HepG2 (cell line): ENCODE results near the gene RDH11. TPM values are rescaled to one million over a fixed set of nuclear protein-coding genes. Genes with fewer than 3 reads are reported as not detected.

Source experiments
- ATF7-NPFF ChIP-seq: sonication (generic); formaldehyde crosslinking; IDR thresholded peaks from 2 replicates; pipeline ENCODE4 v1.8.1; 2023; ENCODE audit warnings: mild to moderate bottlenecking, low read depth, missing genetic modification reagents, moderate library complexity
- CTCF ChIP-seq: sonication (generic); formaldehyde crosslinking; IDR thresholded peaks from 2 replicates; pipeline ENCODE4 v1.5.0; 2020; ENCODE audit warnings: mild to moderate bottlenecking, missing genetic modification reagents, moderate library complexity
- FOSL2 ChIP-seq: sonication (generic); formaldehyde crosslinking; IDR thresholded peaks from 2 replicates; pipeline ENCODE4 v1.4.0; 2020; ENCODE audit warnings: missing genetic modification reagents
- FOXA3 ChIP-seq: IDR thresholded peaks from 2 replicates; pipeline ENCODE4 v1.6.1; 2016; ENCODE audit warnings: missing genetic modification reagents, missing compliant biosample characterization
- FOXJ3 ChIP-seq: sonication (generic); formaldehyde crosslinking; IDR thresholded peaks from 2 replicates; pipeline ENCODE4 v1.4.0; 2020; ENCODE audit warnings: missing genetic modification reagents, mild to moderate bottlenecking, borderline replicate concordance
- GATA4 ChIP-seq: sonication (generic); IDR thresholded peaks from 2 replicates; pipeline ENCODE4 v1.6.1; 2016; ENCODE audit warnings: antibody characterized with exemption, low read depth, borderline replicate concordance
- HDAC2 ChIP-seq: sonication (generic); formaldehyde crosslinking; IDR thresholded peaks from 2 replicates; pipeline ENCODE4 v1.4.0; 2020; ENCODE audit warnings: missing genetic modification reagents
- HOXA3 ChIP-seq: sonication (generic); formaldehyde crosslinking; IDR thresholded peaks from 2 replicates; pipeline ENCODE4 v1.5.0; 2020; ENCODE audit warnings: missing genetic modification reagents
- KLF16 ChIP-seq, 2 experiments: sonication (generic) in 1 of 2; formaldehyde crosslinking in 1 of 2; IDR thresholded peaks; 2 replicates each; pipeline versions ENCODE4 v1.6.1 to v1.8.0; 2016 to 2023; ENCODE audit warnings: missing genetic modification reagents in 2 of 2, missing compliant biosample characterization in 1 of 2
- MAF1 ChIP-seq: sonication (generic); formaldehyde crosslinking; IDR thresholded peaks from 2 replicates; pipeline ENCODE4 v1.5.0; 2020; ENCODE audit warnings: missing genetic modification reagents, borderline replicate concordance
- MIXL1 ChIP-seq: IDR thresholded peaks from 2 replicates; pipeline ENCODE4 v1.6.1; 2016
- NR2F1 ChIP-seq, 2 experiments: fragments of 450-650 bp in 1 of 2; formaldehyde crosslinking in 1 of 2; IDR thresholded peaks; 2 replicates each; pipeline versions ENCODE4 v1.5.0 to v1.6.1; 2016 to 2020; ENCODE audit warnings: mild to moderate bottlenecking in 1 of 2, missing compliant biosample characterization in 1 of 2, missing genetic modification reagents in 1 of 2, moderate library complexity in 1 of 2
- POLR2AphosphoS5 ChIP-seq: IDR thresholded peaks from 2 replicates; pipeline ENCODE4 v1.6.1; 2012; ENCODE audit warnings: low read depth, low read length
- REST ChIP-seq, 2 experiments: IDR thresholded peaks; 2 replicates each; pipeline ENCODE4 v1.6.1; 2011 to 2012; ENCODE audit warnings: low read length in 2 of 2, borderline replicate concordance in 1 of 2, low read depth in 1 of 2, mild to moderate bottlenecking in 1 of 2, moderate library complexity in 1 of 2
- SALL2 ChIP-seq: sonication (generic); formaldehyde crosslinking; IDR thresholded peaks from 2 replicates; pipeline ENCODE4 v1.8.1; 2023; ENCODE audit warnings: mild to moderate bottlenecking, missing genetic modification reagents, inconsistent platforms
- SKI ChIP-seq: fragments of 450-650 bp; IDR thresholded peaks from one replicate; pipeline ENCODE4 v1.6.1; 2018; ENCODE audit warnings: mild to moderate bottlenecking; ENCODE audit not compliant: partially characterized antibody
- SOX6 ChIP-seq, 2 experiments: fragments of 450-650 bp in 1 of 2; sonication (generic) in 1 of 2; formaldehyde crosslinking in 1 of 2; IDR thresholded peaks; 2 replicates each; pipeline versions ENCODE4 v1.4.0 to v1.6.1; 2017 to 2020; ENCODE audit warnings: antibody characterized with exemption in 1 of 2, mild to moderate bottlenecking in 1 of 2, missing genetic modification reagents in 1 of 2
- SP2 ChIP-seq: sonication (generic); formaldehyde crosslinking; IDR thresholded peaks from 2 replicates; pipeline ENCODE4 v1.5.1; 2020; ENCODE audit warnings: mild to moderate bottlenecking, missing genetic modification reagents
- THAP11 ChIP-seq: IDR thresholded peaks from 2 replicates; pipeline ENCODE4 v1.6.1; 2016; ENCODE audit warnings: missing biosample characterization, missing genetic modification reagents
- YEATS2 ChIP-seq: sonication (generic); formaldehyde crosslinking; IDR thresholded peaks from 2 replicates; pipeline ENCODE4 v1.4.0; 2020; ENCODE audit warnings: missing genetic modification reagents, borderline replicate concordance
- ZNF564 ChIP-seq: sonication (generic); formaldehyde crosslinking; IDR thresholded peaks from 2 replicates; pipeline ENCODE4 v1.8.1; 2023; ENCODE audit warnings: mild to moderate bottlenecking, missing genetic modification reagents
- ZNF589 ChIP-seq: sonication (generic); formaldehyde crosslinking; conservative IDR thresholded peaks from 2 replicates; pipeline ENCODE4 v1.8.0; 2022; ENCODE audit warnings: mild to moderate bottlenecking, moderate library complexity, missing genetic modification reagents
- ZNF597 ChIP-seq: sonication (generic); formaldehyde crosslinking; IDR thresholded peaks from 2 replicates; pipeline ENCODE4 v1.5.0; 2020; ENCODE audit warnings: missing genetic modification reagents
- ZNF607 ChIP-seq: sonication (generic); formaldehyde crosslinking; IDR thresholded peaks from 2 replicates; pipeline ENCODE4 v1.5.1; 2020; ENCODE audit warnings: missing genetic modification reagents, mild to moderate bottlenecking, borderline replicate concordance
- ZNF709 ChIP-seq: sonication (generic); formaldehyde crosslinking; IDR thresholded peaks from 2 replicates; pipeline ENCODE4 v1.5.0; 2020; ENCODE audit warnings: mild to moderate bottlenecking, missing genetic modification reagents
- polyA plus RNA-seq, 8 experiments: library from polyadenylated mRNA; depleted of rRNA in 3 of 8; stranded (reverse) in 7 of 8; unstranded in 1 of 8; fragments of >200 nt; fragmentation: Illumina TruSeq in 4 of 8; extraction: Trizol in 4 of 8; gene quantifications; 2 replicates each; pipeline versions ENCODE4 v1.2.1 to v1.2.3, GENCODE V29; 2011 to 2016; ENCODE audit warnings: low read depth in 4 of 8, missing spikeins in 1 of 8, mixed read lengths in 1 of 8; ENCODE audit not compliant: insufficient read depth in 1 of 8
- total RNA-seq, 5 experiments: library from RNA; depleted of rRNA; stranded (reverse); fragments of >200 nt; fragmentation: Illumina TruSeq; extraction: Trizol; gene quantifications; 2 replicates each; pipeline ENCODE4 v1.2.3, GENCODE V29; 2016; ENCODE audit warnings: low read depth in 1 of 5

RDH11 gene
- total and polyA plus RNA-seq, 2 of the 13 experiments (the other 11 are each of a cell fraction or from before 2014, with no cell fraction given), result 106 to 131 TPM

DNA sequence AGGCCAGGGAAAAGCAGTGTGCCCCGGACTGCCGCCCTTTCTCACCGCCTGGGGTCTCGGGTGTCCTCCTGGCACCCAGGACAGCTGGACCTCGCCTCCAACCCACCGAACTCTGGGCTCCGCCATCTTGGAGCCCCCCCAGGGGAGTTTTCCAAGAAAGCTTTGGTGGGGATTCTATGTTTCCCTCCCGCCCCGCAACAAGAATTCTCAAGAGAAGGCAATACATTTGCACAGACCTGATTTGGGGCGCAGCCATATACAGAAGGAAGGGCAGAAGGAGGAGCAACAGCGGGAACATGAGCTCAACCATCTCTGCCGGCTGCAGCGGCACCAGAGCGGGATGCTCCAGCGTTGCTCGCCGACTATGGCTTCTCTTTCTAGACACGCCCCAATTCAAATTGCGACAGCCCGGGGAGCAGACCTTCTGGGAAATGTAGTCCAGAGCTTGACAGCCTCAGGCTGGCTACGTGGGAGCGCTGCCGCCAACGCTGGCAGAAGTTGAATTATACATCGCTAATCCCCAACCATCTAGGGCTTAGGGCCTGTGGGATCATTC, at the start of gene RDH11 (continued):
- TF ChIP-seq HOXA3 (CRISPR knock-in tag) (peak; percentile 92), POLR2AphosphoS5 (peak; percentile 93), CTCF (CRISPR knock-in tag) (0 out of 2 replicates have a peak, but pooled peaks have one; percentile 7), MAF1 (CRISPR knock-in tag) (0 out of 2 replicates have a peak, but pooled peaks have one; percentile 5), FOXJ3 (no peak), SKI (no peak), SP2 (CRISPR knock-in tag) (no peak), HDAC2 (CRISPR knock-in tag) (peak; percentile 58; the same call in 1 of the 2 replicates), ZNF597 (CRISPR knock-in tag) (no peak), NR2F1 (CRISPR knock-in tag; IDR thresholded peaks at IDR 0.05) (no peak), GATA4 (peak; percentile 62; the same call in 1 of the 2 replicates), THAP11 (CRISPR knock-in tag) (peak; percentile 98), ZNF564 (CRISPR knock-in tag) (no peak), ZNF709 (0 out of 2 replicates have a peak, but pooled peaks have one; percentile 9), ZNF607 (CRISPR knock-in tag) (no peak), SALL2 (CRISPR knock-in tag) (no peak), FOXA3 (CRISPR knock-in tag) (peak; percentile 23; the same call in 1 of the 2 replicates), SOX6 (IDR thresholded peaks at IDR 0.05) (no peak), SOX6 (CRISPR knock-in tag; IDR thresholded peaks at IDR 0.05) (peak; percentile 39), KLF16 (CRISPR knock-in tag; IDR thresholded peaks at IDR 0.05) (peak; percentile 52 to 58; a peak in 2 of 4 replicates), REST (IDR thresholded peaks at IDR 0.05; ENCODE audit: borderline replicate concordance in 1 of 2, low read depth in 1 of 2, low read length in 2 of 2) (peak in 1 of 2 experiments; percentile 39; a peak in 1 of 4 replicates), ATF7-NPFF (CRISPR knock-in tag) (0 out of 2 replicates have a peak, but pooled peaks have one; percentile 55), YEATS2 (CRISPR knock-in tag) (peak; percentile 63; the same call in 1 of the 2 replicates), ZNF589 (CRISPR knock-in tag) (no peak), FOSL2 (peak; percentile 41; the same call in 1 of the 2 replicates), MIXL1 (CRISPR knock-in tag) (0 out of 2 replicates have a peak, but pooled peaks have one; percentile 23)
